Stimulated activated CD4-positive, alpha-beta T cell treated with anti-CD3 and anti-CD28 coated beads, Interleukin-1b, Interleukin-23, amount 100 ng/mL, for 1 hour (primary cell): ENCODE measurements around the gene CRYL1.
A peak's percentile ranks its signal among the peaks of the same experiment; 100 is the strongest.

Source experiments
- DNase-seq, 2 donors: peaks; one replicate each; pipeline ENCODE4 v3.0.0-alpha.2; 2020; ENCODE audit warnings: low read depth in 2 of 2

Gene CRYL1

GRCh38 chr13:20525601-20526544 is at the start of gene CRYL1:
Gene CRYL1, minus strand, starts transcription at chr13:20525857. Its CDS starts 63 bp downstream, at chr13:20525794.
- peak; percentile 34 to 52 for DNase-seq

- DNase-seq: no peak
Measured at GRCh38 chr13:20573636-20574035, 48.0 kb upstream of the CRYL1 start.

- DNase-seq: no peak
Measured at GRCh38 chr13:20573186-20573585, 47.5 kb upstream of the CRYL1 start.

GRCh38 chr13:20571676-20572075 is 46.0 kb upstream of the CRYL1 start:
- no peak for DNase-seq

GRCh38 chr13:20570517-20570916 is 44.9 kb upstream of the CRYL1 start:
- no peak for DNase-seq

GRCh38 chr13:20567881-20568528 is 42.3 kb upstream of the CRYL1 start:
- no peak for DNase-seq

- DNase-seq: peak; percentile 45 to 59
Measured at GRCh38 chr13:20566898-20567874, 41.5 kb upstream of the CRYL1 start, which contains the start of gene IFT88. Gene IFT88, plus strand, starts transcription at chr13:20567157. Its CDS starts 7,229 bp downstream, at chr13:20574386.

GRCh38 chr13:20566468-20566897 is 40.8 kb upstream of the CRYL1 start:
- no peak for DNase-seq

GRCh38 chr13:20565115-20565736 is 39.6 kb upstream of the CRYL1 start:
- no peak for DNase-seq

- DNase-seq: no peak
Measured at GRCh38 chr13:20561741-20562140, 36.1 kb upstream of the CRYL1 start.

GRCh38 chr13:20559659-20560356 is 34.2 kb upstream of the CRYL1 start:
- no peak for DNase-seq

- no peak for DNase-seq
Measured at GRCh38 chr13:20558982-20559381, 33.3 kb upstream of the CRYL1 start.

- DNase-seq: no peak
Measured at GRCh38 chr13:20553311-20553710, 27.7 kb upstream of the CRYL1 start.

- no peak for DNase-seq
Measured at GRCh38 chr13:20550799-20551198, 25.1 kb upstream of the CRYL1 start.

GRCh38 chr13:20547479-20547908 is 21.8 kb upstream of the CRYL1 start:
- DNase-seq: no peak

GRCh38 chr13:20546556-20546955 is 20.9 kb upstream of the CRYL1 start:
- no peak for DNase-seq

GRCh38 chr13:20544201-20544923 is 18.7 kb upstream of the CRYL1 start:
- no peak for DNase-seq

GRCh38 chr13:20536992-20537391 is 11.3 kb upstream of the CRYL1 start:
- DNase-seq: no peak

GRCh38 chr13:20534038-20534608 is 8.5 kb upstream of the CRYL1 start:
- no peak for DNase-seq
